ENCODE measurements around the gene FANCB. TPM values are rescaled to one million over a fixed set of nuclear protein-coding genes. Genes with fewer than 3 reads are reported as not detected.

Gene FANCB
- total and polyA plus RNA-seq, 2 of the 13 experiments (the other 11 are each of a cell fraction or from before 2014, with no cell fraction given) = 1.0 to 5.8 TPM

- TF ChIP-seq ZFYVE20 (CRISPR knock-in tag; IDR thresholded peaks at IDR 0.05; ENCODE audit: borderline replicate concordance, low read depth) = no peak
- TF ChIP-seq ZBTB4 (CRISPR knock-in tag; IDR thresholded peaks at IDR 0.05; ENCODE audit: borderline replicate concordance) = no peak
- no peak for TF ChIP-seq ZNF18 (CRISPR knock-in tag; IDR thresholded peaks at IDR 0.05; ENCODE audit: insufficient replicate concordance)
- TF ChIP-seq MXD4 (CRISPR knock-in tag; IDR thresholded peaks at IDR 0.05) = 0 out of 2 replicates have a peak, but pooled peaks have one; percentile 31
- TF ChIP-seq ZNF770 (CRISPR knock-in tag; IDR thresholded peaks at IDR 0.05) = peak; percentile 45; the same call in 1 of the 2 replicates
- no peak for TF ChIP-seq ZNF225 (CRISPR knock-in tag; IDR thresholded peaks at IDR 0.05)
- no peak for TF ChIP-seq KAT2B (IDR thresholded peaks at IDR 0.05; ENCODE audit: borderline replicate concordance, low read depth, low read length)
- no peak for TF ChIP-seq ZNF790 (CRISPR knock-in tag; IDR thresholded peaks at IDR 0.05; ENCODE audit: borderline replicate concordance)
- peak; percentile 71; the same call in 1 of the 2 replicates for TF ChIP-seq GMEB1 (CRISPR knock-in tag; IDR thresholded peaks at IDR 0.05; ENCODE audit: borderline replicate concordance)
- TF ChIP-seq ZXDC (CRISPR knock-in tag; IDR thresholded peaks at IDR 0.05) = no peak
- TF ChIP-seq HHEX (CRISPR knock-in tag; IDR thresholded peaks at IDR 0.05) = no peak
- TF ChIP-seq ZEB1 (IDR thresholded peaks at IDR 0.05; ENCODE audit: insufficient replicate concordance, low read depth) = no peak
- TF ChIP-seq GRHL1 (CRISPR knock-in tag; conservative IDR thresholded peaks at IDR 0.05) = no peak
Measured at GRCh38 chrX:14872851-14873675, at the start of gene FANCB, which contains the start of gene MOSPD2 (continued).
